ENCODE measurements around the gene CD109. TPM values are rescaled to one million over a fixed set of nuclear protein-coding genes. Genes with fewer than 3 reads are reported as not detected.

The CD109 gene
- total RNA-seq, 2 donors from 2014 or later = 6.0 to 8.1 TPM

DNA sequence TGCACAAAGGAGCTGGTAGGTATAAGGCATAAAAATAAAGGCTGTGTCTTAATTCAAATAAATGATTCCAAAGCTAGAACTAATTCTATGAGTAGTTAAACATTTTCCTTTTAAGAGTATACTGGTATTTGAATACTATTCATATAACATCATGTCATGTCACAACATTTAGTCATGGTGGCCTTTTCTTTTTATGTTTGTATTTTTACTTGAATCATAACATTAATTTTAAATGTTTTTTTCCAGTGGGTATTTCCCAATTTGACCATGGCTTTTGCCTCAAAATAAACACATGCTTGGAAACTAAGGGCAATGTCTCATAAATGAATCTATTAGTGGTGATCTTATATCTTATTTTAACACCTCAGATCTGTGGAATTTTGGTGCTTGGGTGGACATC is 177.1 kb downstream of the CD109 start:
- no peak overlapping the region for H3K27ac ChIP-seq
- no peaks in the 10 kb centered on the region for H3K36me3 ChIP-seq
- intact Hi-C loops (cut with DNase I) = no loop called here
- DNase-seq (ENCODE audit: low spot score) = no peak
- TF ChIP-seq POLR2AphosphoS5 (IDR thresholded peaks at IDR 0.05) (no peak), POLR2A (IDR thresholded peaks at IDR 0.05) (no peak)
- TF ChIP-seq, protein P1, sequence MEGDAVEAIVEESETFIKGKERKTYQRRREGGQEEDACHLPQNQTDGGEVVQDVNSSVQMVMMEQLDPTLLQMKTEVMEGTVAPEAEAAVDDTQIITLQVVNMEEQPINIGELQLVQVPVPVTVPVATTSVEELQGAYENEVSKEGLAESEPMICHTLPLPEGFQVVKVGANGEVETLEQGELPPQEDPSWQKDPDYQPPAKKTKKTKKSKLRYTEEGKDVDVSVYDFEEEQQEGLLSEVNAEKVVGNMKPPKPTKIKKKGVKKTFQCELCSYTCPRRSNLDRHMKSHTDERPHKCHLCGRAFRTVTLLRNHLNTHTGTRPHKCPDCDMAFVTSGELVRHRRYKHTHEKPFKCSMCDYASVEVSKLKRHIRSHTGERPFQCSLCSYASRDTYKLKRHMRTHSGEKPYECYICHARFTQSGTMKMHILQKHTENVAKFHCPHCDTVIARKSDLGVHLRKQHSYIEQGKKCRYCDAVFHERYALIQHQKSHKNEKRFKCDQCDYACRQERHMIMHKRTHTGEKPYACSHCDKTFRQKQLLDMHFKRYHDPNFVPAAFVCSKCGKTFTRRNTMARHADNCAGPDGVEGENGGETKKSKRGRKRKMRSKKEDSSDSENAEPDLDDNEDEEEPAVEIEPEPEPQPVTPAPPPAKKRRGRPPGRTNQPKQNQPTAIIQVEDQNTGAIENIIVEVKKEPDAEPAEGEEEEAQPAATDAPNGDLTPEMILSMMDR (IDR thresholded peaks at IDR 0.05) = no peak
- no peaks in the 10 kb centered on the region for H3K4me1 ChIP-seq (replicated peaks)
- H3K4me3 ChIP-seq = no peak overlapping the region
- H3K9me3 ChIP-seq = no peaks in the 10 kb centered on the region
- H3K27me3 ChIP-seq (replicated peaks; ENCODE audit: insufficient read depth) = no peaks in the 10 kb centered on the region

Other genes with a start within 250 kb of the CD109 start
- 1 to 10 TPM; 3.1 to 3.4 TPM for gene CGAS, start 243.9 kb upstream of the CD109 start, total RNA-seq
- 10 to 100 TPM; 17.2 to 19.6 TPM for gene MTO1, start 234.5 kb upstream of the CD109 start, total RNA-seq
- over 10,000 TPM in 1 of 2 donors, 1,000 to 10,000 TPM in 1; 6,474 to 10,301 TPM for gene EEF1A1, start 175.2 kb upstream of the CD109 start, total RNA-seq
- gene SLC17A5, start 42.2 kb upstream of the CD109 start, total RNA-seq = 10 to 100 TPM; 17.9 to 32.3 TPM